GM19467 (cell line): ENCODE data around the gene KLLN.
"Not testable (repeated sequence)": the region's sequence is repeated elsewhere in the genome, so short reads cannot be mapped to it uniquely, and the experiment has no call there.

Experiments
- ATAC-seq: cut with Tn5 transposase; IDR thresholded peaks from one replicate; pipeline ENCODE4 v1.9.1; 2021; ENCODE audit warnings: mild to moderate bottlenecking, moderate library complexity; ENCODE audit not compliant: unreplicated experiment

The KLLN gene

DNA sequence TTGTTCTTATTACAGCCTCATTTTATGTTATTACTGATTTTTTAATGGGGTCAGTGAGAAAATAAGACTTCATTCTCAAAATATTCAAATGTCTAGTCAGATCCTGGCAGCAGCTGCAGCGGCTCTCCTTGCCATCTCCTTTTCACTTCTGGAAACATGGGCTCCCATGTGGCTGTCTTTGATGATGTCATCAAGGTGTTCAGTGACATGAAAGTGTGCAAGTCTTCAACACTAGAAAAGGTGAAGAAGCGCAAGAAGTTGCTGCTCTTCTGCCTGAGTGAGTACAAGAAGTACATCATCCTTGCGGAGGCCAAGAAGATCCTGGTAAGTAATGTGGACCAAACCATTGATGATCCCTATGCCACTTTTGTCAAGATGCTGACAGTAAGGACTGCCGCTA lies 19.6 kb downstream of the KLLN start:
- no peak for ATAC-seq

GRCh38 chr10:87842776-87843497 lies 20.4 kb downstream of the KLLN start:
- ATAC-seq: no peak

DNA sequence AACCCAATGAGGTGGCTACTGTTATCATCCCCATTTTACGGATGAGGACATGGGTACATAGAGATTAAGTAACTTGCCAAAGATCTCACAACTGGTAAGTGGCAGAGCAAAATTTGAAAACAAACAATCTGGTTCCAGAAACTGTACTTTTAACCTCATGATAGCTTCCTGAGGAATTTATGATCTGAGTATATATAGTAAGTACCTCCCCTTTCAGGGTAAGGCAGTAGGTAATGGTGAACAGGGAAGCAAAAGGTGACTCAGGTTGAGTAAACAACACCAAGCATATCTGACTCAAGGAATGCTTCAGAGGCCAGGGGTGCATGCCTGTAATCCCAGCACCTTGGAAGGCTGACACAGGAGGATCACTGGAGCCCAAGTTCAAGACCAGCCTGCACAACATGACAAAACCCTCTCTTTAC lies 21.1 kb downstream of the KLLN start:
- ATAC-seq: no peak

DNA sequence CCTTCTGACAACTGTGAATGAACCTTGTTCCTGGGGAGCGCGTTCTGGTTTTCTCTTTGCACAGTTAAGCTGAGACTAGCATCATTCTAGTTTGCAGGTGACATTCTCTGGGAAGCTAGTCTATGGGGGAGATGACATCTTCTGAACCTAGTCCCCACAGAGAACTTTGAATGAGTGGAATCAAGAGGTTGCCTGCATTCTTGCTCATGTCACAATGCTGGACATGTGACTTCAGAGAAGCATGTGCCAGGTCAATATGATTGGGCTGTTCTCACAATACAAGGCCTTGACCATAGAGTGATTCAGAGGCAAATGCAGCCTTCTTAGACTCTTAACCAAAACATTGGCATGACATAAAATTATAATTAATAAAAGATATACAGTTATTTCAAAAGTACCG lies 22.1 kb downstream of the KLLN start:
- no peak for ATAC-seq

- no peak for ATAC-seq
Observed at GRCh38 chr10:87838650-87839049, 24.7 kb downstream of the KLLN start.

- ATAC-seq: no peak
Observed at GRCh38 chr10:87837445-87837844, 25.9 kb downstream of the KLLN start.

GRCh38 chr10:87836098-87836497 lies 27.2 kb downstream of the KLLN start:
- no peak for ATAC-seq

DNA sequence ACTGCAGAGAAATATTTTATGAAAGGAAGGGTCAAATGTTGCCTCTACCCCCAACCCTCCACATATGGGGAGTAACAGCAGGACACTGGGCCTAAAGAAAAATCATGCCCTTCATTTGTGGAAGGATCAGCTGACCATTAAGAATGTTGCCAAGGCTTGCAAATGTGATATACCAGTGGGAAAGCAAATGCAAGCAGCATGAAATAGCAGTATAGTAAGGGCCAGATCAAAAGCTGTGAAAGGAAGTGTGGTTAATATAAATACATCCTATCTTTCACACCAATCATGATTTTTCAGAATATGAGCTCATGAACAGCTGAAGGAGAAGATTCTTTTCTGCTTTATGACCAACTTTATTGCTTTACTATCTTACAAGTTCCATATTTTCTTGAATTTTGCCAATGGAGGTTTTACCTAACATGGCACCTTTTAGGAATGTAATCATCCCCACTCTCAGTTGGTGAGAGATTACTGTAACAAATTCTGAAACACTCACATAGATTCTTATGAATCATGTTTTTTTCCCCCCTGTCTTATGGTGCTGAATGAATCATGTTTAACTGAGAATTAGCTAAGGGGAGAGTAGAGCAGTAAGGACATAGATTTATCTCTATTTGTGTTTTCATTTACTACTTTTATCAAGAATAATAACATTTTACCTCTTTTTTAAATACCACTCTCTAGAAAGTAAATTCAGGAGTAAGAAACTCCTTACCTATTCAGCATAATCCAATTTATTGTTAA lies 33.2 kb downstream of the KLLN start:
- no peak for ATAC-seq

- ATAC-seq: not testable (repeated sequence)
Observed at GRCh38 chr10:87829051-87829450, 34.3 kb downstream of the KLLN start.

GRCh38 chr10:87827681-87828080 lies 35.7 kb downstream of the KLLN start:
- no peak for ATAC-seq

- no peak for ATAC-seq
Observed at GRCh38 chr10:87826653-87827052, 36.7 kb downstream of the KLLN start.

- no peak for ATAC-seq
Observed at GRCh38 chr10:87819289-87819585, 44.1 kb downstream of the KLLN start.

- ATAC-seq: peak; percentile 41
Observed at GRCh38 chr10:87818505-87819288, 44.6 kb downstream of the KLLN start.

DNA sequence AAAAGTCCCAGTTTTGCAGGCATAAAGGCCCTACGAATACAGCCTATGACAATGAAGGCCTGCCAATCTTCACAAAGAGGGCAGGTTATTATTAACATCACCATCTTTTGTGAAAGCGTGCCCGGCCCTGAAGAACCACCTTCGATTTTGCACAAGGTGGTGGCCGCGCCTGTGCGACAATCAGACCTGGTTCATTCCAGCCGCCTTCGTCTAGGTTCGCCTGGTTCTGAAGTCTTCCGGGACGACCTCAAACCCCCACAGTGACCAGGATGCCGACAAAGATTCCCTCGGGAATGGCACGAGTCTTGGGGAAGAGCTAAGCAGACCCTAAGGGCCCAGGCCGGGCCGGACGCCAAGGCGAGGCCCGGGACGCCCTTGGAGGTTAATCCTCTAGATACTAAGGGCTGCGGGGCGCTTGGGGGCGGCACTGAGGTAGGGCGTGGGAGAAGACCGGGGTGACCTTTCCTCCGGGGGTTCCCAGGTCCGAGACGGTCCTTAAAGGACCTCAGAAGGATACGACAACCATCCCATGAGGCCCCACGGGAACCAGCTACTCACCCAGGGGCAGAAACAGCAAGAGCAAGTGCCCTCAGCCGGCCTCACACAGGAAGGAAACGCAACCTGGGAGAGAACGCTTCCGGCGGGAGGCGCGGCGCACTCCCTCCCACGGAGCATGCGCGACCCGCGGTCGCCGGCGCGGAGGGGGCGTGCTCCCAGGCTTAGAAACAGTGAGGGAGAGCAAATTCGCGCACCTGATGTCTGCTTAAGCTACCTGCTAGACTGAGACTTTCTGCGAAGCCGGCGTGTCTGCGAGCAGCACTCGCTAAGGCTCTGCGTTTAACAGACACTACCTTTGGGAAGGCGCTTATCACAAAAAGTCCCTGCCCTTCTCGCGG lies 45.5 kb downstream of the KLLN start, which contains the start of gene ATAD1:
Gene ATAD1 (minus strand): TSS at position 618 of the 896 bp plus-strand sequence. CDS start 3,627 bp downstream, outside the sequence.
- peak; percentile 75 for ATAC-seq

- no peak for ATAC-seq
Observed at GRCh38 chr10:87816898-87817608, 46.3 kb downstream of the KLLN start.

GRCh38 chr10:87816163-87816897 lies 47.0 kb downstream of the KLLN start:
- no peak for ATAC-seq
